ENCODE results near the gene MYZAP.

The MYZAP gene

DNA sequence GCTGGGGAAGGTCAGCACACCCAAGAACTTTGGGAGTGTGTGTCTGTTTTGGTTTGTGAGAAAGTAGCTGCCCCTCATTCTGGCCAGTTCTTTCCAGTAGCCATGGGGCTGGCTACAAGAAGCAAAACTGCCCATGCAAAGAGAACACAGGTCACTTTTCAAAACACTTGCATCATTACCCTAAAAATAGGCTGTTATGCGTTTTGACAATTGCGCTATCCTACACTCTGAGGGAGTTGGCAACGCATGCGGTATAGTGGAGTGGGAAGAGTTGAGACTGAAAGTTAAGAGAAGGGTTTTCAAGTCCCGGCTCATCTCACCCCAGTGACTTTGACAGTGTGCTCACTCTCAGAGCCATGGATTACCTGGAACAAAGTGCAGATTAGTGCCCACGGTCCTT lies 41.8 kb upstream of the MYZAP start:
- TF ChIP-seq, protein P1, sequence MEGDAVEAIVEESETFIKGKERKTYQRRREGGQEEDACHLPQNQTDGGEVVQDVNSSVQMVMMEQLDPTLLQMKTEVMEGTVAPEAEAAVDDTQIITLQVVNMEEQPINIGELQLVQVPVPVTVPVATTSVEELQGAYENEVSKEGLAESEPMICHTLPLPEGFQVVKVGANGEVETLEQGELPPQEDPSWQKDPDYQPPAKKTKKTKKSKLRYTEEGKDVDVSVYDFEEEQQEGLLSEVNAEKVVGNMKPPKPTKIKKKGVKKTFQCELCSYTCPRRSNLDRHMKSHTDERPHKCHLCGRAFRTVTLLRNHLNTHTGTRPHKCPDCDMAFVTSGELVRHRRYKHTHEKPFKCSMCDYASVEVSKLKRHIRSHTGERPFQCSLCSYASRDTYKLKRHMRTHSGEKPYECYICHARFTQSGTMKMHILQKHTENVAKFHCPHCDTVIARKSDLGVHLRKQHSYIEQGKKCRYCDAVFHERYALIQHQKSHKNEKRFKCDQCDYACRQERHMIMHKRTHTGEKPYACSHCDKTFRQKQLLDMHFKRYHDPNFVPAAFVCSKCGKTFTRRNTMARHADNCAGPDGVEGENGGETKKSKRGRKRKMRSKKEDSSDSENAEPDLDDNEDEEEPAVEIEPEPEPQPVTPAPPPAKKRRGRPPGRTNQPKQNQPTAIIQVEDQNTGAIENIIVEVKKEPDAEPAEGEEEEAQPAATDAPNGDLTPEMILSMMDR (IDR thresholded peaks at IDR 0.05; ENCODE audit: borderline replicate concordance, extremely low read depth, low read length, poor library complexity, severe bottlenecking): no peak
- TF ChIP-seq EZH2 (IDR thresholded peaks at IDR 0.05; ENCODE audit: borderline replicate concordance, low read depth, low read length, severe bottlenecking): no peak
- Histone ChIP-seq H3K27ac (ENCODE audit: low read length) (no peak overlapping the region), H3K4me3 (ENCODE audit: low read depth in 1 of 2, low read length in 2 of 2) (no peak overlapping the region), H3K36me3 (ENCODE audit: insufficient read depth, low read length) (no peaks in the 10 kb centered on the region), H3K9me3 (ENCODE audit: insufficient read depth, low read length, severe bottlenecking) (no peaks in the 10 kb centered on the region), H3K9ac (ENCODE audit: low read depth, low read length) (no peak overlapping the region), H3K4me2 (ENCODE audit: insufficient read depth, low read length) (no peak overlapping the region), H3K27me3 (ENCODE audit: insufficient read depth, low read length, poor library complexity) (peaks cover 10% of the 10 kb centered on the region), H4K20me1 (ENCODE audit: insufficient read depth, low read length) (no peaks in the 10 kb centered on the region), H2AFZ (ENCODE audit: low read depth, low read length) (no peak overlapping the region), H3K4me1 (ENCODE audit: insufficient read depth, low read length) (no peaks in the 10 kb centered on the region), H3K79me2 (ENCODE audit: insufficient read depth, low read length) (no peaks in the 10 kb centered on the region)
- ATAC-seq (ENCODE audit: insufficient read depth, low read depth) (no peak), DNase-seq (no peak)

GRCh38 chr15:57550640-57551039 lies 41.1 kb upstream of the MYZAP start:
- DNase-seq (no peak), ATAC-seq (ENCODE audit: insufficient read depth, low read depth) (no peak)
- Histone ChIP-seq H3K36me3 (ENCODE audit: insufficient read depth, low read length) (no peaks in the 10 kb centered on the region), H3K27ac (ENCODE audit: low read length) (no peak overlapping the region), H3K4me1 (ENCODE audit: insufficient read depth, low read length) (no peaks in the 10 kb centered on the region), H4K20me1 (ENCODE audit: insufficient read depth, low read length) (no peaks in the 10 kb centered on the region), H3K4me3 (ENCODE audit: low read depth in 1 of 2, low read length in 2 of 2) (no peak overlapping the region), H3K27me3 (ENCODE audit: insufficient read depth, low read length, poor library complexity) (peaks cover 10% of the 10 kb centered on the region), H3K79me2 (ENCODE audit: insufficient read depth, low read length) (no peaks in the 10 kb centered on the region), H3K9me3 (ENCODE audit: insufficient read depth, low read length, severe bottlenecking) (no peaks in the 10 kb centered on the region), H2AFZ (ENCODE audit: low read depth, low read length) (no peak overlapping the region), H3K9ac (ENCODE audit: low read depth, low read length) (no peak overlapping the region), H3K4me2 (ENCODE audit: insufficient read depth, low read length) (no peak overlapping the region)
- TF ChIP-seq EZH2 (IDR thresholded peaks at IDR 0.05; ENCODE audit: borderline replicate concordance, low read depth, low read length, severe bottlenecking): no peak
- TF ChIP-seq, protein P1 (IDR thresholded peaks at IDR 0.05; ENCODE audit: borderline replicate concordance, extremely low read depth, low read length, poor library complexity, severe bottlenecking): no peak

- no peak for DNase-seq
- Histone ChIP-seq H2AFZ (ENCODE audit: low read depth, low read length) (no peak overlapping the region), H3K27ac (ENCODE audit: low read length) (no peak overlapping the region), H3K9ac (ENCODE audit: low read depth, low read length) (no peak overlapping the region), H4K20me1 (ENCODE audit: insufficient read depth, low read length) (no peaks in the 10 kb centered on the region), H3K36me3 (ENCODE audit: insufficient read depth, low read length) (no peaks in the 10 kb centered on the region), H3K9me3 (ENCODE audit: insufficient read depth, low read length, severe bottlenecking) (no peaks in the 10 kb centered on the region), H3K79me2 (ENCODE audit: insufficient read depth, low read length) (no peaks in the 10 kb centered on the region), H3K4me2 (ENCODE audit: insufficient read depth, low read length) (no peak overlapping the region), H3K27me3 (ENCODE audit: insufficient read depth, low read length, poor library complexity) (peaks cover 10% of the 10 kb centered on the region), H3K4me1 (ENCODE audit: insufficient read depth, low read length) (no peaks in the 10 kb centered on the region), H3K4me3 (ENCODE audit: low read depth in 1 of 2, low read length in 2 of 2) (no peak overlapping the region)
- no peak for ATAC-seq (ENCODE audit: insufficient read depth, low read depth)
- TF ChIP-seq EZH2 (IDR thresholded peaks at IDR 0.05; ENCODE audit: borderline replicate concordance, low read depth, low read length, severe bottlenecking): no peak
- TF ChIP-seq, protein P1 (IDR thresholded peaks at IDR 0.05; ENCODE audit: borderline replicate concordance, extremely low read depth, low read length, poor library complexity, severe bottlenecking): no peak
These were observed 39.7 kb upstream of the MYZAP start for GRCh38 chr15:57551715-57552677.
